ENCODE measurements around the gene CEP85L.

DNA sequence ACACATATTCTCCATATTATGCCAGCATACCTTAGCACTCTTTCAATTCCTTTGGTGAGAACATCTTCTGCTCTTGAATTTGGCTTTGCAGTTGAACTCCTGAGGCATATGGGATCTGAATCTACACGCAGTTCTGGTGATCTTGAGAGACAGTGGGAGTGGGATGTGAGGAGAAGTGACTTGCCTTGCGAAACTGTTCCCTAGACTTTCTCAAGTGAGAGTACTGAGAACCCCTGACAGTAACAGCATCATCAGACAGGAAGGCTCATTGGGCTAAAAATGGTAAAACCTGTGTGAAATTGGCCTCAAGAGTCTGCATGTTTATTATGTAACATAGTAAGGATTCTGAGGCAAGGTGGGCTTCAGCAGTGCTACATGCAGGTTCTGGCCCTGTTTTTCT is 49.1 kb upstream of the CEP85L start:
- TF ChIP-seq POLR2A (IDR thresholded peaks at IDR 0.05) = no peak
- TF ChIP-seq, protein P1, sequence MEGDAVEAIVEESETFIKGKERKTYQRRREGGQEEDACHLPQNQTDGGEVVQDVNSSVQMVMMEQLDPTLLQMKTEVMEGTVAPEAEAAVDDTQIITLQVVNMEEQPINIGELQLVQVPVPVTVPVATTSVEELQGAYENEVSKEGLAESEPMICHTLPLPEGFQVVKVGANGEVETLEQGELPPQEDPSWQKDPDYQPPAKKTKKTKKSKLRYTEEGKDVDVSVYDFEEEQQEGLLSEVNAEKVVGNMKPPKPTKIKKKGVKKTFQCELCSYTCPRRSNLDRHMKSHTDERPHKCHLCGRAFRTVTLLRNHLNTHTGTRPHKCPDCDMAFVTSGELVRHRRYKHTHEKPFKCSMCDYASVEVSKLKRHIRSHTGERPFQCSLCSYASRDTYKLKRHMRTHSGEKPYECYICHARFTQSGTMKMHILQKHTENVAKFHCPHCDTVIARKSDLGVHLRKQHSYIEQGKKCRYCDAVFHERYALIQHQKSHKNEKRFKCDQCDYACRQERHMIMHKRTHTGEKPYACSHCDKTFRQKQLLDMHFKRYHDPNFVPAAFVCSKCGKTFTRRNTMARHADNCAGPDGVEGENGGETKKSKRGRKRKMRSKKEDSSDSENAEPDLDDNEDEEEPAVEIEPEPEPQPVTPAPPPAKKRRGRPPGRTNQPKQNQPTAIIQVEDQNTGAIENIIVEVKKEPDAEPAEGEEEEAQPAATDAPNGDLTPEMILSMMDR (IDR thresholded peaks at IDR 0.05) = no peak
- no peak for TF ChIP-seq EP300 (IDR thresholded peaks at IDR 0.05; ENCODE audit: low read depth)
- TF ChIP-seq POLR2AphosphoS5 (IDR thresholded peaks at IDR 0.05) = no peak

Measured in transverse colon (tissue), 4 donors.